Gastroesophageal sphincter (tissue), 3 donors: Measurements from ENCODE around the gene AFM.

ENCODE experiments used
- CTCF ChIP-seq, 4 experiments: fragments of 200-600 bp in 2 of 4; fragments of 450-650 bp in 2 of 4; sonication (generic) in 1 of 4; IDR thresholded peaks; one replicate each; pipeline ENCODE4 v1.5.1; 2017 to 2019; ENCODE audit warnings: antibody characterized with exemption in 4 of 4, mild to moderate bottlenecking in 2 of 4, moderate library complexity in 2 of 4
- POLR2A ChIP-seq, 2 donors: fragments of 450-650 bp; IDR thresholded peaks; one replicate each; pipeline ENCODE4 v1.6.1; 2017; ENCODE audit warnings: antibody characterized with exemption in 2 of 2, mild to moderate bottlenecking in 2 of 2, moderate library complexity in 1 of 2

- TF ChIP-seq POLR2A (IDR thresholded peaks at IDR 0.05) (no peak), CTCF (IDR thresholded peaks at IDR 0.05) (no peak)
Measured at GRCh38 chr4:73507541-73507940, 26.0 kb downstream of the AFM start.
